GM21723 (cell line): ENCODE measurements around the gene ABCC5.
"Not testable (repeated sequence)": the region's sequence is repeated elsewhere in the genome, so short reads cannot be mapped to it uniquely, and the experiment has no call there.

Experiments used
- ATAC-seq: cut with Tn5 transposase; IDR thresholded peaks from one replicate; pipeline ENCODE4 v1.9.1; 2021; ENCODE audit warnings: mild to moderate bottlenecking, moderate library complexity; ENCODE audit not compliant: unreplicated experiment

ABCC5 gene

GRCh38 chr3:183896610-183897009, 121.1 kb downstream of the ABCC5 start:
- ATAC-seq, result no peak

GRCh38 chr3:183896184-183896583, 121.5 kb downstream of the ABCC5 start:
- no peak for ATAC-seq

- ATAC-seq, result no peak
Observed at GRCh38 chr3:183895774-183896173, 121.9 kb downstream of the ABCC5 start.

GRCh38 chr3:183895296-183895695, 122.4 kb downstream of the ABCC5 start:
- peak; percentile 72 for ATAC-seq

GRCh38 chr3:183892610-183893214, 125.0 kb downstream of the ABCC5 start:
- no peak for ATAC-seq

- ATAC-seq, result no peak
Observed at GRCh38 chr3:183885766-183886165, 131.9 kb downstream of the ABCC5 start.

- ATAC-seq, result peak; percentile 100
Observed at GRCh38 chr3:183884427-183885296, 133.0 kb downstream of the ABCC5 start, which contains the start of gene PARL. Gene PARL, minus strand, starts transcription at chr3:183884880. Its CDS starts 34 bp downstream, at chr3:183884846.

GRCh38 chr3:183884097-183884426, 133.6 kb downstream of the ABCC5 start:
- ATAC-seq, result peak; percentile 1

- no peak for ATAC-seq
Observed at GRCh38 chr3:183883291-183884096, 134.2 kb downstream of the ABCC5 start.

- no peak for ATAC-seq
Observed at GRCh38 chr3:183880121-183880520, 137.6 kb downstream of the ABCC5 start.

- no peak for ATAC-seq
Observed at GRCh38 chr3:183879243-183879642, 138.4 kb downstream of the ABCC5 start.

- ATAC-seq, result no peak
Observed at GRCh38 chr3:183878071-183878470, 139.6 kb downstream of the ABCC5 start.

- not testable (repeated sequence) for ATAC-seq
Observed at GRCh38 chr3:183877227-183877626, 140.5 kb downstream of the ABCC5 start.

GRCh38 chr3:183875411-183875810, 142.3 kb downstream of the ABCC5 start:
- no peak for ATAC-seq

GRCh38 chr3:183873914-183874313, 143.8 kb downstream of the ABCC5 start:
- ATAC-seq, result no peak

- no peak for ATAC-seq
Observed at GRCh38 chr3:183871541-183871940, 146.1 kb downstream of the ABCC5 start.

GRCh38 chr3:183870563-183870962, 147.1 kb downstream of the ABCC5 start:
- ATAC-seq, result no peak
